SK-N-MC (cell line): ENCODE results near the gene C16orf92.

Experiments
- EZH2 ChIP-seq: fragments of 200-600 bp; sonication (generic); IDR thresholded peaks from one replicate; pipeline ENCODE4 v1.6.1; 2017; ENCODE audit warnings: antibody characterized with exemption
- POLR2AphosphoS5 ChIP-seq: IDR thresholded peaks from 2 replicates; pipeline ENCODE4 v1.6.1; 2012; ENCODE audit warnings: mild to moderate bottlenecking, low read depth, low read length, borderline replicate concordance

DNA sequence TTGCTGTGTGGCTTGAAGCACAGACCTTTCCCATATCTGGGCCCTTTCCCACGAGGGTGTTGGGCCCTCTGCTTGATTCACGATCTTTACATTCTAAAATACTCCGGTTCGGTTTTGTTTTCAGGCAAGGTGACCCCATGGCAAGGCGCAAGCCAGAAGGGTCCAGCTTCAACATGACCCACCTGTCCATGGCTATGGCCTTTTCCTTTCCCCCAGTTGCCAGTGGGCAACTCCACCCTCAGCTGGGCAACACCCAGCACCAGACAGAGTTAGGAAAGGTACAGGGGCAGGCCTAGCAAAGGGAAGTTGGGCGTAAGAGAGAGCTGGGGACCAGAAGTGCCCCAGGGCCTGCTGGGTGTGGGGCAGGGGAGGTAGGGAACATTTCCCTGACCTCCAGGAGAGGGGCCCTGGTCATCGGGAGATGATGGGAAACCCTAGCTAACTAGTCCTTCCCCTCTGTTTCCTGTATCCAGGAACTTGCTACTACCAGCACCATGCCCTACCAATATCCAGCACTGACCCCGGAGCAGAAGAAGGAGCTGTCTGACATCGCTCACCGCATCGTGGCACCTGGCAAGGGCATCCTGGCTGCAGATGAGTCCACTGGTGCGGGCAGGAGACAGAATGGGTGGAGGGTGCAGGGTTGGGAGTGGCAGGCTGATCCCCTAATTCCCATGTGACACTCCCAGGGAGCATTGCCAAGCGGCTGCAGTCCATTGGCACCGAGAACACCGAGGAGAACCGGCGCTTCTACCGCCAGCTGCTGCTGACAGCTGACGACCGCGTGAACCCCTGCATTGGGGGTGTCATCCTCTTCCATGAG, 44.0 kb downstream of the C16orf92 start:
- TF ChIP-seq EZH2: no peak
- no peak; the same call in 1 of the 2 replicates for TF ChIP-seq POLR2AphosphoS5
